SJCRH30 (cell line): ENCODE measurements around the gene GADD45G. TPM values are rescaled to one million over a fixed set of nuclear protein-coding genes. Genes with fewer than 3 reads are reported as not detected.

ENCODE experiments used
- DNase-seq, 2 experiments: peaks; one replicate each; pipeline ENCODE4 v3.0.0-alpha.2; 2015 to 2020
- H3K27ac ChIP-seq: fragments of 250-450 bp; sonication (Bioruptor Pico); 2 replicates; pipeline ENCODE4 v1.5.1; 2020; ENCODE audit warnings: mild to moderate bottlenecking, moderate library complexity
- H3K27me3 ChIP-seq: fragments of 250-450 bp; sonication (Bioruptor Pico); 2 replicates; pipeline ENCODE4 v1.5.1; 2020; ENCODE audit warnings: mild to moderate bottlenecking, moderate library complexity
- H3K36me3 ChIP-seq: fragments of 250-450 bp; sonication (Bioruptor Pico); 2 replicates; pipeline ENCODE4 v1.5.1; 2020; ENCODE audit warnings: mild to moderate bottlenecking, moderate library complexity
- H3K4me1 ChIP-seq: fragments of 250-450 bp; sonication (Bioruptor Pico); 2 replicates; pipeline ENCODE4 v1.5.1; 2020; ENCODE audit warnings: mild to moderate bottlenecking, moderate library complexity
- H3K4me3 ChIP-seq: fragments of 250-450 bp; sonication (Bioruptor Pico); 2 replicates; pipeline ENCODE4 v1.5.1; 2020; ENCODE audit warnings: mild to moderate bottlenecking, moderate library complexity
- H3K9me3 ChIP-seq: fragments of 250-450 bp; sonication (Bioruptor Pico); replicated peaks from 2 replicates; pipeline ENCODE4 v1.5.1; 2020; ENCODE audit warnings: mild to moderate bottlenecking, moderate library complexity
- total RNA-seq: library from RNA; depleted of rRNA; stranded (reverse); fragments of >200 nt; shearing (Covaris generic); gene quantifications from 2 replicates; pipeline ENCODE4 v1.2.3, GENCODE V29; 2014

The GADD45G gene
- total RNA-seq, 1 experiment from 2014 or later = 23.5 TPM

DNA sequence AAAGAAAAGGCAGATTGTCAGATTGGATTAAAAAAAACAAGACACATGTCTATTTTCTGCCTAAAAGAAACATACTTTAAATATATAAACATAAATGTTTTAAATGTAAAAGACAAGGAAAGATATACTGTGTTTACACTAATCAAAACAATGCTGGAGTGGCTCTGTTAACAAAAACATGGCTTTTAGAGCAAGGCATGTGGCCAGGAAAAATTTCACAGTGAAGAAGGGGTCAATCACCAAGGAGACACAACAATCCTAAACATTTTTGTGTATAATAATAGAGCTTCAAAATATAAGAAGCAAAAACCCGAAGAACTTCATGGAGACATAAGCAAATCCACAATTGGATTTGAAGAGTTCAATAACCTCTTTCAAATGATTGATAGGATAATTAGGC is 18.5 kb upstream of the GADD45G start:
- no peaks in the 10 kb centered on the region for H3K27me3 ChIP-seq
- peaks cover 14% of the 10 kb centered on the region for H3K4me1 ChIP-seq
- DNase-seq = no peak
- H3K4me3 ChIP-seq = no peak overlapping the region
- H3K36me3 ChIP-seq = no peaks in the 10 kb centered on the region
- 0 out of 2 replicates have a peak, but pooled peaks cover 3% of the 10 kb centered on the region for H3K9me3 ChIP-seq
- no peak overlapping the region for H3K27ac ChIP-seq

DNA sequence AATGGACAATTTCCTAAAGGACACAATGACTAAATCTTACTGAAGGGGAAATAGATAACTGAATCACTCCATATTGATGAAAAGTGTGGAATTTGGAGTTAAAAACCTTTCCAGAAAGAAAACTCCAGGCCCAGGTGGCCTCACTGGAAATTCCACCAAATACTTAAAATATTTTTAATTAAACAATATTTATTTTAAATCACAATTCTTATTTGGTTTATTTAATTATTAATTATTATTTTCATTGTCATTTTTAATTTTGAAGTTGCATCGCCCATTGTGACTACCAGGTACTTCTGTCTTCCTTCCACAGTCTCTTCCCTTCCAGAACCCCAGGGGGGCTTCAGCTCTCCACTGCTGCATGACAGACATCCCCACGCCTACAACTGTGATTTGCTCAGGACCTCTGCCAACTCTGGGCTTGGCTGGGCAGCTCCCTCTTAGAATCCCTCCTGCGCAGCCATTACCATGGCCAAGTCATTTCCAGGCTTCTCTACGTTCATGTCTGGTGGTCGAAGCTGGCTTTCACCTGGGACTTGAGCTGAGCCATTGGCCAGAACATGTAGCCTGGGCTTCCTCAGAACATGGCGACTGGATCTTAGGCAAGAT is 16.4 kb upstream of the GADD45G start:
- Histone ChIP-seq H3K27ac (no peak overlapping the region), H3K9me3 (0 out of 2 replicates have a peak, but pooled peaks cover 3% of the 10 kb centered on the region), H3K4me3 (no peak overlapping the region), H3K4me1 (peaks cover 34% of the 10 kb centered on the region), H3K36me3 (no peaks in the 10 kb centered on the region), H3K27me3 (no peaks in the 10 kb centered on the region)
- no peak for DNase-seq

DNA sequence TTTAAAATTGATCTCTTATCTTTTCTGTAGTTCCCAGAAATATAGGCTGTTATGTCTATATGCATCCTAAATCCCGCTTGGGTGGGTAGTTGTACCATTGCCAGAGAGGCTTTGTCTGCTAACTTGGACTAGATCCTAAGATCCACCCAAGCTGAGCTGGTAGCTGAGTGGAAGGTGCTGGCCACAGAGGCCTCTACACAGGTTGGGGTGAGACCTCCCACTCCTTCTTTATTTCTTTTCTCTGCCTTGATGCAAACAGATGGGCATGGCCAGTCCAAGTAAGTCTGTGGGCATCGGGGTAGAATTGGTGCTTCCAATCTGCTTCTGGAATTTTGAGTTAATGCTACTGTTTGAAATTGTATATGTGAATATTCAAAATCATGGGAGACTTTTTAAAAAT is 14.4 kb upstream of the GADD45G start:
- no peak for DNase-seq
- H3K9me3 ChIP-seq = 0 out of 2 replicates have a peak, but pooled peaks cover 3% of the 10 kb centered on the region
- H3K4me3 ChIP-seq = no peak overlapping the region
- peak overlapping the region; percentile 79 for H3K27ac ChIP-seq
- H3K36me3 ChIP-seq = no peaks in the 10 kb centered on the region
- H3K27me3 ChIP-seq = no peaks in the 10 kb centered on the region
- H3K4me1 ChIP-seq = peaks cover 40% of the 10 kb centered on the region

DNA sequence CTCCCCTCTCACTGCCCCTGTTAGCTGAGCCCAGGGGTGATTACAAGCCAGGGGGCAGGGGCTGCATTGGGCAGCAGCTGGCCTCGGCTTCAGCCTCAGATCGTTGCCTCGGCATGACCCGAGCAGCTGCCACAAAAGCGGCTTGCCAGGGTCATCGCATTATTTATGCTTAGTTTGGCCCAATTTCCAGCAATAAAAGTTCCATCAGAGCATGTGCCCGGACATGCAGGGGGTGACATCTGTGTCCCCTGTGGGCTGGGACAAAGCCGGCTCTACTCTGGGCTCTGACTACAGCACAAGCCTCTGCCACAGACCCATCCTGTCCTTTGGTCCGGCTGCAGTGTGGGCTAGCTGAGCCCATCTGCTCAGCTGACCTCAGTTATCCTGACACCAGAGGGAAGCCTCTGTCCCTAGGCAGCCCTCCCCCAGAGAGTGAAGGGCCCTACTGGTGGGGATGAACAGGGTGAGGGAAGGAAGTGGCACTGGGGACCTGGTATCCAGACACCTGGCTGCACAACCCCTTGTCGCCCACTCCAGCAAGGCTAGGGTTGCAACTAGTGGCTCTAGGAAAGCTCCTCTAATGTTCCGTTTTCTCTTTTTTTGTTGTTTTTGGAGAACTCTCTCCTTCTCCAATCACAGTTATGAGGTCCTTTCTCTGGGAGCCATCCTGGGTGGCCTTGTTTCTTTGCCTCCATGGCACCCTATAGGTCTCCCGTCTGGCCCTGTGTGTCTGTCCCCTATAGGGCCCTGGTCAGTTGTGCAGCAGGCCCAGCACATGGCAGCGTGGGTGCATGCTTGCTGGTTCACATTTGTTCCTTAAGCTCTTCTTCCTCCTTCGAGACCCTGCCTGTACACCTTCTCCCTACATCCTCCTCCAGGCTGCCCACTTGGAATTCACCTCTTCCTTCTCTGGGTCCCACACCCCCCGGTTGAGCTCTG is 13.3 kb upstream of the GADD45G start:
- DNase-seq = peak; percentile 84 to 91
- no peak overlapping the region for H3K4me3 ChIP-seq
- H3K27me3 ChIP-seq = no peaks in the 10 kb centered on the region
- H3K27ac ChIP-seq = peak overlapping the region; percentile 79
- peaks cover 40% of the 10 kb centered on the region for H3K4me1 ChIP-seq
- no peaks in the 10 kb centered on the region for H3K9me3 ChIP-seq
- no peaks in the 10 kb centered on the region for H3K36me3 ChIP-seq

DNA sequence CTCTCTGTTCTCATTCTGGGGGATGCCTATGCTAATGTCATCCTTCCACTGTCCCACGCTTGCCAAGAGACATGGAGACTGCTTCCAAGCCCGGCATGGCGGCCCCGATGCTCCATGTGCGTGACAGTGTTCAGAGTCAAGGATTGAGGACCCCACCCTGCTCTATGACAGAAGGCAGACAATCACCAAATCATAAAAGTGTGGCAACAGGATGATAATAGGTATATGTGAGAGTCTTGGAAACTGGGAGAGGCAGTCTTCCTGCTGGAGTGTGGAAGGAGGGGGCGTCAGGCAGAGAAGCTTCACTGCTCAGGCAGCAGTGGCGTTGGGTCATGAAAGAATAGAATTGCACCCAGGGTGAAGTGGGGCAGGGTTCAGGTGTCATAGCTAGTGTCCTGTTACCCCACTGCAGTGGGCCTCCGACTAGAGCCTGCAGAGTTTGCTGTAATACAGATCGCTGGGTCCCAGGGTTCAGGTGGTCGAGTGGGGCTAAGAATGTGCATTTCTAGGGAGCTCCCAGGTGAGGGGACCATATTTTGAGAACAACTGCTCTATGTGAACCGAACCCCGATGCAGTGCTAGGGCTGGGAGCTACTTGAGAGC is 12.5 kb upstream of the GADD45G start:
- Histone ChIP-seq H3K9me3 (no peaks in the 10 kb centered on the region), H3K36me3 (no peaks in the 10 kb centered on the region), H3K27ac (peak overlapping the region; percentile 79; the same call in 1 of the 2 replicates), H3K27me3 (no peaks in the 10 kb centered on the region), H3K4me3 (no peak overlapping the region), H3K4me1 (peaks cover 40% of the 10 kb centered on the region)
- no peak for DNase-seq

DNA sequence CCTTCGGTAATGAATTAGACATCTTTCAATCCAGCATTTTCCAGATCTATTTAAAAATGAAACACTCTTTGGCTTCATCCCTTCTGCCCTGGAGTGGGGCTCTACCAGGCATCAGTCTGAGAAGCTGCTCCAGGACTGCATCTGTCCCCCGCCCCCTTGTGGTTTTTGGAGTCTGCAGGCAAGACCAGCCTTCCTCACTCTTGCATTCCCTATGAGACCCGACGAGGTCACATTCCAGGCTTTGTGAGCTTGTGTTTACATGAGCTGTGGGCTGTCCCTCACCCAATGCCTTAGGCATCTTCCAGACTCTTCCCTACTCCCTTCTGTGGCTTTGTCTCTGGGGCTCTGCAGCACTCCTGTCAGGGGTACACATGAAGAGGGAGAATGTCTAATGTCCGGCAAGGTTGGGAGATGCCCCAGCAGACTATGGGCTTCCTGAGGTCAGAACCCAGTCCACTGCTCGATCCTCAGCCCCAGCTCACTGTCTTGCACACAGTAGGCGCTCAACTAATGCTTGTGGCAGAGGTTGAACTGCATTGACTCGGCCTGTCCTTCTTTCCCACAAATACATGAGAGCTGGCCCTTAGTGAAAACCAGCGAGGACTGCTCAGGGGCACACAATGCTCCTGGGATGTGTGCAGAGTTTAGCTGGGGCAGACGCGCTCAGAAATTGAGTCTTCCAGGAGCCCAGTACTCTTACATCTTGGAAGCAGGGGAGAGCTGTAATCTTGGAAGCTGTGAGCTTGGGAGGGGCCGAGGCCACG is 11.7 kb upstream of the GADD45G start:
- no peak overlapping the region for H3K4me3 ChIP-seq
- no peaks in the 10 kb centered on the region for H3K9me3 ChIP-seq
- H3K36me3 ChIP-seq = no peaks in the 10 kb centered on the region
- DNase-seq = peak; percentile 96 to 97
- peak overlapping the region; percentile 22; the same call in 1 of the 2 replicates for H3K27ac ChIP-seq
- peaks cover 40% of the 10 kb centered on the region for H3K4me1 ChIP-seq
- no peaks in the 10 kb centered on the region for H3K27me3 ChIP-seq

DNA sequence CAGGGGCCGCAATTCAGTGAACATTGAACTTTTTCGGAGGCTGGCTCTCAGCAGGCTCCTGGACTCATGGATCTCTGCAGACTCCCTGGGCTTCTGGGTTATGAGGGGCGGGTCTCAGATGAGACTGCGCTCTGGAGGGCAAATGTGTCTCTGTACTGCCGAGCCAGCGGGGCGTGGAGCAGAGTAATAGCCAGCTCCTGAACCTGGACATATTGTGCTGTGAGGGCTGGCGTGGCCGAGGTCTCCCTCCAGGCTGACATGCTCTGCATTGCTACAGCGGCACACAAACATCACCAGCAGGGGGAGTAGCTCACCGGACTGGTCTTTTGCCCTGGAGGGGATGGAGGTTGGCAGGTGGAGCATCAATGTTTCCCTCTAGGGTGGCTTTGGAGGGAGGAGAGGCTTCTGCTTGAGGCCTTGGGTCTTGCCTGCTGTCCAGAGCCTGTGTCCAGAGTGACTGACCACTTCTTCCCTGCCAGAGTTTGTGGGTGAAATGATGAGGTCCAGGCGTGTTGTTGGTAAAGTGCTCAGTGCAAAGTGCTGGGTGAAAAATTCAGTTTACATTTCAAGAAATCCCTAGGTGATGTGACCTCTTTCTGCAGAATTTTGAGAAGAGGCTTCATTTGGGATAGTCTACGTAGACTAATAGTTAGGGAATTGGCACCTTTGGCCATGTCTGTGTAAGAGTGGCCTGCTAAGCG is 10.9 kb upstream of the GADD45G start:
- H3K27ac ChIP-seq = peak overlapping the region; percentile 22; the same call in 1 of the 2 replicates
- no peaks in the 10 kb centered on the region for H3K27me3 ChIP-seq
- H3K4me3 ChIP-seq = no peak overlapping the region
- H3K36me3 ChIP-seq = no peaks in the 10 kb centered on the region
- peak; percentile 78 to 89 for DNase-seq
- H3K9me3 ChIP-seq = no peaks in the 10 kb centered on the region
- peaks cover 43% of the 10 kb centered on the region for H3K4me1 ChIP-seq

DNA sequence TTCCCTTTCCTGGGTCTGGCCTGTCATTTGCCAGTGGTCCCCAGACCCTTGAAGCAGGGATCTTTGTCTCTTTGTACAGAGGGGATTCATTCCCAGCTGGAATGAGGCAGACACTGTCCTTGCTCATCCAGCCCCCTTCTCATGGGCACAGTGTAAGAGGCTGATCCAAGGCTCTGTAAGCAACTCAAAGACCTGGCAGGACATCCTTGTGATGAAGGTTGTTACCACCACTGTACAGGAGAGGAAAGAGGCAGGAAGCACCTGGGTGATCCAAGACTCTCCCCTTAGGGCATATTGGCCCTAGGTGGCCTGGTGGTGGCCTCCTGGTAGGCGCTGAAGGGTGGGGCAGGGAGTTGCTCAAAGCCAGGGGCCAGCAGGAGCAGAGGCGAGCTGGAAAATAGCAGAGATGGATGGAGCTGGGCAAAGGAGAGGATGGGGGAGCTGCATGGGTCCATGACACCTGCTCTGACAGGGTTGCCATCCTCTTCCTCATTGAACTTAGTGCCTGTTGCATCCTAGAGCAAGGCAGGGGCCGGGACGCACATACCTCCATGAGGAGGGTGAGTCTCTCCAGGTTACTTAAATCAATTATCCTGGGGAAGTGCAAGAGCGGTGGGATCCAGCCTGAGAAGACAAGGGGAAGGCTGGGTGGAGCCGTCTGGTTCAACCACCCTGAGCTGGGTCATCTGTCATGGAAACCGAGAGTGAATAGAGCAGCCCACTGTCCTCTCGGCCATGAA is 9.8 kb upstream of the GADD45G start:
- Histone ChIP-seq H3K27ac (no peak overlapping the region), H3K27me3 (no peaks in the 10 kb centered on the region), H3K9me3 (no peaks in the 10 kb centered on the region), H3K4me3 (no peak overlapping the region), H3K36me3 (no peaks in the 10 kb centered on the region), H3K4me1 (peaks cover 43% of the 10 kb centered on the region)
- no peak for DNase-seq

DNA sequence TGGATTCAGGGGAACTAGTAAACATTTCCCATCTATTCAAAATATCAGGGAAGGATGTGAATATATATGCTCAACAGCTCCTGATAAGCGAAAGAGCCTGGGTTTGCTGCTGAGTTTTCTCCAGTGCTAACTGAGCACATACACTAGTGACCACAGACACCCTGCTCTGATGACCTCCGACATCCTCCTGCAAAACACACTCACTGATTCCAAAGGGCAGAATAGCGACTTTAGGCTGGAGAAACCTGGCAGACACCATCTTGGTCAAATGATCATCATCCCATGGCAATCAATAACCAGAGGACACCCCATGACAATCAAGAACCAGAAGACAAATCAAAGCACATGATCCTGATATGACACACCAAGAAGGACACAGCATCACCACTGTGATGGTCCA is 9.2 kb upstream of the GADD45G start:
- H3K4me1 ChIP-seq = peaks cover 36% of the 10 kb centered on the region
- no peak for DNase-seq
- no peak overlapping the region for H3K4me3 ChIP-seq
- H3K9me3 ChIP-seq = no peaks in the 10 kb centered on the region
- H3K27ac ChIP-seq = no peak overlapping the region
- H3K27me3 ChIP-seq = no peaks in the 10 kb centered on the region
- no peaks in the 10 kb centered on the region for H3K36me3 ChIP-seq

DNA sequence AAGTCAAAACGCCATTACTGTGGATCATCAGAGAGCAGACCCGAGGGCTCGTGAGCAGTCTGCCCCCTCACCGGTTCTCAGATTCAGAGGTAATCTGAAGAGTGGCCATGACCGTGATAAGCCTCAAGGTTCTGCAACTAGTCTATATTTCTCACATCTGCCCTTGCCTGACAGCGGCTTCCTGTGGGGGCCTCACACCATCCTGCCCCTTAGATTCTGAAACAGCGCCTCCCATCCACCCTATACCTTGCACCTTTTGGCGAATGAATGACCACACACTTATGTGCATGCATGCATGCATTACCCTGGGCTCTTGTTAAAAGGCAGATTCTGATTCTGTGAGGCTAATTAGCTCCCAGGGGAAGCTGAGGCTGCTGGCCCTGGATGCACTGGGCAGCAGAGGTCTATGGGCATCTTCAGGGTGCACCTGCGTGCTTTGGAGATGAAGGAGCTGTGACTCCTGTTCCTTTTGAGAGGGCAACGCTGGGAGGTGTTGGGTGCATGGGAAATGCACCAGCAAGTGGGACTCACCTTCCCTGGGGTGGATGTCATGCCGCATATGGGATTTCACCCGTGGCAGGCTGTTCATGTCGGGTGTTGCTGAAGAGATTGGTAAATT is 7.8 kb upstream of the GADD45G start:
- Histone ChIP-seq H3K4me1 (peaks cover 22% of the 10 kb centered on the region), H3K27ac (no peak overlapping the region), H3K27me3 (no peaks in the 10 kb centered on the region), H3K9me3 (no peaks in the 10 kb centered on the region), H3K36me3 (no peaks in the 10 kb centered on the region), H3K4me3 (no peak overlapping the region)
- DNase-seq = no peak

DNA sequence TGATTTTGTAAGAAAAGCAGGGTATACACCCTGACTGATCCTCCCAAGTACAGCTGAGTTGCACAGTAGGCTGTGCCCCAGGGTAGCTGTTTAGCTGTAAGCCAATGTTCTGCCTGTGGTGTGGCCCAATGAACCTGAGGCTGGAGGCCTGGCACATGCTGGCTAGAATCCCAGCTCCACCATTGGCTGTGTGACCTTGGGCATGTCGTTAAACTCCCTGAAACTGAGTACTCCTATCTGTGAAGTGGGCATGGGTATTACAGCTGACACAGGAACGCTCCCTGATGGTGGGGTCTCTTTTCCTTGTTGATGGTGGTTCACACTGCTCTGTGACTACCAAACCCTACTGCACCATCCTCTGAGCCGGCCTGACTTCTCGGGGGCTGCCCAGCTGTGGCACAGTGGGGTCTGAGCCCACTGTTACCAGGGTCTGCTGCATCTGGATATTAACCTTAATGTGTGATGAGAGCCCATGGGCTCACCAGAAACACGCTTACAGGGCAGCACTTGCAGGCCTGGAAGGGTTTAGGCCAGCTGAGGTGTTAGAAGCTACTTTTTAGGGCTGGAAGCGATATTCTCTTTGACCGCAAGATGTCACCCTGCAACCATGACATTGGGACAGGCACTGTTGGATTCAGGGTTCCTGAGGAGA is 7.0 kb upstream of the GADD45G start:
- Histone ChIP-seq H3K36me3 (no peaks in the 10 kb centered on the region), H3K9me3 (no peaks in the 10 kb centered on the region), H3K27ac (no peak overlapping the region), H3K4me3 (no peak overlapping the region), H3K4me1 (peaks cover 16% of the 10 kb centered on the region), H3K27me3 (no peaks in the 10 kb centered on the region)
- DNase-seq = peak; percentile 47 to 87

DNA sequence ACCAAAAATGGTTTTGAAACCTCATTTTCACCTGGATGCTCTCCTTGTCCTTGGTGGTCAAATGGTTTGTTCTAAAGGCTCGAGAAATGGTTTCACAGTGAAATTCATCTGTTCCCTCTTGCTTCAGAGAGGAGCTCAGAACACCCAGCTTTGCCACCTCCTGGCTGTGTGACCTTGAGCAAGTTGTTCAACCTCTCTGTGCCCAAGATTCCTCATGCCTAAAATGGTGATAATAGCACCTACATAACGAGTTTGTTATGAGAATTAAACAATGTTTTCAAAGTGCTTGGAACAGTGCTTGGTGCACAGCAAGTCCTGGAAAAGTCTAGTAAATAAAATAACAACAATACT is 6.5 kb upstream of the GADD45G start:
- no peaks in the 10 kb centered on the region for H3K27me3 ChIP-seq

DNA sequence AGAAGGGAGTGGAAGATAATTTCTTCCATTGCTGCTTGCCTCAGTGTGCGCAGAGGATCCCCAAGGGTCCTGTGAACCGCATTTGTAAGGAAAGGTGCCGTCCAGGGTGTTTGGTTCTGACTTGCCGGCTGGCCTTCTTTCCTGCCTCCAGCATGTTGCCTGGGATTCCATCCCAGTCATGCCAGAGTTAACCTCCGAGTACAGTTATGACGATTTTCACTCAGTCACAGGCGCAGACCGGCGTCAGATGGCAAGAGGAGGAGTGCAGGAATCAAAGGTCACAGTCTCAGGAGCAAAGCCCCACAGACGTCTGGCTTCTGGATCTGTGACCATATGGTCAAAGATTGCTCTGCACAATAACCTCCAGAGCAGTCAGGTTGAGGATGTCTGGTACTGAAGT is 5.9 kb upstream of the GADD45G start:
- Histone ChIP-seq H3K36me3 (no peaks in the 10 kb centered on the region), H3K27me3 (no peaks in the 10 kb centered on the region), H3K4me3 (no peak overlapping the region), H3K27ac (no peak overlapping the region), H3K4me1 (peaks cover 8% of the 10 kb centered on the region), H3K9me3 (no peaks in the 10 kb centered on the region)
- peak in 1 of 2 experiments; percentile 45 for DNase-seq

More for the DNA sequence above, 6.5 kb upstream of the GADD45G start:
- Histone ChIP-seq H3K4me1 (peaks cover 13% of the 10 kb centered on the region), H3K4me3 (no peak overlapping the region), H3K27ac (no peak overlapping the region), H3K9me3 (no peaks in the 10 kb centered on the region), H3K36me3 (no peaks in the 10 kb centered on the region)
- DNase-seq = no peak
